Measurements from ENCODE around the gene CALML3.

The CALML3 gene

GRCh38 chr10:5573968-5574641 is 49.3 kb downstream of the CALML3 start:
- peak; percentile 66 for DNase-seq

GRCh38 chr10:5574642-5575131 is 49.9 kb downstream of the CALML3 start:
- DNase-seq: peak; percentile 73

- peak; percentile 57 for DNase-seq
These were observed 50.4 kb downstream of the CALML3 start for GRCh38 chr10:5575144-5575481.

- DNase-seq: peak; percentile 63
These were observed 50.9 kb downstream of the CALML3 start for GRCh38 chr10:5575482-5576153.

GRCh38 chr10:5576154-5576748 is 51.5 kb downstream of the CALML3 start:
- no peak for DNase-seq
